B cell (primary cell): Measurements from ENCODE around the gene MICALL1. TPM values are rescaled to one million over a fixed set of nuclear protein-coding genes. Genes with fewer than 3 reads are reported as not detected.

ENCODE experiments used
- ATAC-seq: fragments of 200-7000 bp; cut with Tn5 transposase; one replicate; pipeline ENCODE4 v1.10.0; 2021; ENCODE audit warnings: low read depth, mild to moderate bottlenecking, moderate number of reproducible peaks, moderate library complexity
- CTCF ChIA-PET: fragments of 350-600 bp; sonication (Branson Sonifier 250); formaldehyde crosslinking; loops from one replicate; lab custom pipeline; 2021; ENCODE audit warnings: antibody characterized with exemption, inconsistent platforms; lab: Charles Lee
- POLR2A ChIA-PET: fragments of 350-600 bp; sonication (Branson Sonifier 250); formaldehyde crosslinking; loops from one replicate; lab custom pipeline; 2021; ENCODE audit warnings: antibody characterized with exemption; lab: Charles Lee
- DNase-seq: peaks from one replicate; pipeline ENCODE4 v3.0.0; 2013
- H2AFZ ChIP-seq: 2 replicates; pipeline ENCODE4 v1.6.1; 2012; ENCODE audit warnings: mild to moderate bottlenecking, low read depth, low read length; ENCODE audit not compliant: insufficient read depth, poor library complexity, severe bottlenecking
- H3K27ac ChIP-seq, 2 donors: 1 replicate in 1 of 2; 2 replicates in 1 of 2; pipeline ENCODE4 v1.5.1; 2012 to 2013; ENCODE audit warnings: low read length in 2 of 2, mild to moderate bottlenecking in 2 of 2, moderate library complexity in 1 of 2
- H3K27me3 ChIP-seq, 4 experiments: fragments of 200-600 bp in 1 of 4; sonication (generic) in 1 of 4; replicated peaks in 1 of 4; 1 replicate in 2 of 4; 2 replicates in 2 of 4; pipeline versions ENCODE4 v1.6.1 to v1.7.0; 2013 to 2016; ENCODE audit warnings: low read length in 3 of 4, mild to moderate bottlenecking in 2 of 4, mixed read lengths in 1 of 4, moderate library complexity in 1 of 4; ENCODE audit not compliant: insufficient read depth in 4 of 4, control insufficient read depth in 3 of 4; ENCODE audit errors: control extremely low read depth in 1 of 4
- H3K36me3 ChIP-seq, 2 experiments: replicated peaks in 1 of 2; 1 replicate in 1 of 2; 2 replicates in 1 of 2; pipeline versions ENCODE4 v1.6.1 to v1.7.1; 2013; ENCODE audit warnings: low read length in 1 of 2; ENCODE audit not compliant: insufficient read depth in 2 of 2, control insufficient read depth in 1 of 2; ENCODE audit errors: control extremely low read depth in 1 of 2, extremely low read depth in 1 of 2
- H3K4me1 ChIP-seq, 2 donors: fragments of 200-600 bp in 1 of 2; sonication (generic) in 1 of 2; 1 replicate in 1 of 2; 2 replicates in 1 of 2; pipeline versions ENCODE4 v1.5.1 to v1.6.1; 2013 to 2017; ENCODE audit warnings: low read length in 2 of 2; ENCODE audit not compliant: control insufficient read depth in 2 of 2, insufficient read depth in 2 of 2
- H3K4me2 ChIP-seq: replicated peaks from 2 replicates; pipeline ENCODE3; 2012; ENCODE audit warnings: mild to moderate bottlenecking, low read depth, low read length; ENCODE audit not compliant: poor library complexity, severe bottlenecking
- H3K4me3 ChIP-seq, 5 experiments: fragments of 200-600 bp in 1 of 5; sonication (generic) in 1 of 5; 1 replicate in 3 of 5; 2 replicates in 2 of 5; pipeline versions ENCODE4 v1.5.1 to v1.7.0; 2011 to 2016; ENCODE audit warnings: low read length in 4 of 5, mild to moderate bottlenecking in 4 of 5, low read depth in 2 of 5, control low read depth in 1 of 5, moderate library complexity in 1 of 5; ENCODE audit not compliant: insufficient read depth in 1 of 5; ENCODE audit errors: control extremely low read depth in 1 of 5, extremely low read depth in 1 of 5
- H3K79me2 ChIP-seq: fragments of 200-600 bp; sonication (generic); one replicate; pipeline ENCODE4 v1.6.0; 2016; ENCODE audit warnings: low read length; ENCODE audit not compliant: control insufficient read depth, insufficient read depth
- H3K9ac ChIP-seq: fragments of 200-600 bp; sonication (generic); 2 replicates; pipeline ENCODE4 v1.6.1; 2017; ENCODE audit warnings: mild to moderate bottlenecking, low read length, moderate library complexity
- H3K9me3 ChIP-seq, 3 donors: one replicate each; pipeline versions ENCODE4 v1.6.1 to v1.7.1; 2013; ENCODE audit warnings: low read length in 2 of 3; ENCODE audit not compliant: control insufficient read depth in 2 of 3, insufficient read depth in 1 of 3; ENCODE audit errors: control extremely low read depth in 1 of 3
- H4K20me1 ChIP-seq: 2 replicates; pipeline ENCODE4 v1.6.0; 2012; ENCODE audit warnings: mild to moderate bottlenecking, low read length; ENCODE audit not compliant: insufficient read depth, control insufficient read depth, poor library complexity, severe bottlenecking
- H3K27ac Mint-ChIP-seq: one replicate; pipeline ENCODE4 v1.8.0; 2021; ENCODE audit warnings: mixed read lengths
- H3K27me3 Mint-ChIP-seq: one replicate; pipeline ENCODE4 v1.8.0; 2021; ENCODE audit warnings: mixed read lengths
- H3K4me1 Mint-ChIP-seq: one replicate; pipeline ENCODE4 v1.8.0; 2021; ENCODE audit warnings: mixed read lengths
- H3K4me3 Mint-ChIP-seq: one replicate; pipeline ENCODE4 v1.8.0; 2021; ENCODE audit warnings: mixed read lengths
- H3K9me3 Mint-ChIP-seq: one replicate; pipeline ENCODE4 v1.8.0; 2022; ENCODE audit warnings: mixed read lengths; ENCODE audit not compliant: insufficient read depth
- CTCF ChIP-seq: fragments of 200-600 bp; IDR thresholded peaks from one replicate; pipeline ENCODE4 v1.8.0; 2022; ENCODE audit warnings: antibody characterized with exemption, mild to moderate bottlenecking
- EZH2 ChIP-seq: IDR thresholded peaks from 2 replicates; pipeline ENCODE4 v1.6.1; 2012; ENCODE audit warnings: borderline replicate concordance, low read depth, mild to moderate bottlenecking, moderate library complexity, low read length; ENCODE audit not compliant: insufficient read depth, poor library complexity, severe bottlenecking
- WGBS: methylation state at CpG from one replicate; pipeline ENCODE4 v1.1.5; 2013; ENCODE audit warnings: missing lambda C conversion rate; ENCODE audit not compliant: insufficient coverage; 5-methylcytosine and 5-hydroxymethylcytosine counted together
- intact Hi-C: fragments of 100-400 bp; cut with micrococcal nuclease; formaldehyde crosslinking; loops from one replicate; pipeline ENCODE4 v1.10.0; 2022
- polyA plus RNA-seq: library from polyadenylated mRNA; depleted of rRNA; stranded (reverse); fragments of >200 nt; gene quantifications from 2 replicates; pipeline ENCODE4 v1.2.3, GENCODE V29; 2012
- total RNA-seq, 2 donors: library from RNA; stranded (reverse); fragments of 120-200 nt in 1 of 2; gene quantifications; 1 replicate in 1 of 2; 2 replicates in 1 of 2; pipeline versions ENCODE4 v1.2.3 to v1.2.4, GENCODE V29; 2013 to 2022

Gene MICALL1
- total and polyA plus RNA-seq, 2 donors (not counting 1 experiment from before 2014, with no cell fraction given): 21.0 to 34.9 TPM

GRCh38 chr22:37983860-37984791 lies 78.0 kb downstream of the MICALL1 start, which contains the start of gene SOX10:
Gene SOX10, minus strand, starts transcription at chr22:37984555. Its CDS starts 771 bp downstream, at chr22:37983784.
- no peaks in the 10 kb centered on the region for H3K27me3 ChIP-seq
- intact Hi-C loops: no loop called here
- no peaks in the 10 kb centered on the region for H3K4me1 Mint-ChIP-seq
- H3K4me3 Mint-ChIP-seq: no peak within 1 kb of the TSS
- no peaks in the 10 kb centered on the region for H3K9me3 ChIP-seq
- no peaks in the 10 kb centered on the region for H3K79me2 ChIP-seq
- WGBS: 83% methylated on average over 25 of the region's 42 CpGs
- H3K27ac Mint-ChIP-seq: no peak within 1 kb of the TSS
- H3K9me3 Mint-ChIP-seq: no peaks in the 10 kb centered on the region
- H3K4me3 ChIP-seq: no peak within 1 kb of the TSS
- no peaks in the 10 kb centered on the region for H3K36me3 ChIP-seq
- H4K20me1 ChIP-seq: no peaks in the 10 kb centered on the region
- no peak within 1 kb of the TSS for H3K9ac ChIP-seq
- no peak for DNase-seq
- TF ChIP-seq CTCF: no peak
- TF ChIP-seq EZH2: no peak
- H3K4me1 ChIP-seq: no peaks in the 10 kb centered on the region
- H3K27ac ChIP-seq: no peak within 1 kb of the TSS
- POLR2A ChIA-PET: no interaction called here
- no peak within 1 kb of the TSS for H3K4me2 ChIP-seq
- no peak for ATAC-seq
- CTCF ChIA-PET: interaction anchor here (0.7 to 1.3 kb wide), 2 partner anchors 12 to 20 kb away, joined by 3 to 4 read pairs; no protein-coding TSS in a partner anchor
- no peak within 1 kb of the TSS for H2AFZ ChIP-seq
- H3K27me3 Mint-ChIP-seq: no peaks in the 10 kb centered on the region

GRCh38 chr22:37985050-37985585 lies 79.0 kb downstream of the MICALL1 start:
- Histone ChIP-seq H3K4me3 (no peak overlapping the region), H3K36me3 (no peaks in the 10 kb centered on the region), H3K27ac (no peak overlapping the region), H3K4me2 (no peak overlapping the region), H3K4me1 (no peaks in the 10 kb centered on the region), H2AFZ (no peak overlapping the region), H3K79me2 (no peaks in the 10 kb centered on the region), H3K9me3 (no peaks in the 10 kb centered on the region), H3K27me3 (no peaks in the 10 kb centered on the region), H4K20me1 (no peaks in the 10 kb centered on the region), H3K9ac (no peak overlapping the region)
- WGBS: no CpG with 5 or more reads among the region's 9 CpGs
- Mint-ChIP-seq H3K4me1 (no peaks in the 10 kb centered on the region), H3K4me3 (no peak overlapping the region), H3K27ac (no peak overlapping the region), H3K9me3 (no peaks in the 10 kb centered on the region), H3K27me3 (no peaks in the 10 kb centered on the region)
- TF ChIP-seq EZH2: no peak
- no peak for TF ChIP-seq CTCF
- ChIA-PET POLR2A (no interaction called here), CTCF (interaction anchor here (1.3 kb wide), 1 partner anchor 11 kb away, joined by 3 read pairs; no protein-coding TSS in a partner anchor)
- DNase-seq (no peak), ATAC-seq (no peak)
- intact Hi-C loops: no loop called here
